Endothelial cell of umbilical vein (primary cell): ENCODE measurements around the gene SSC4D. TPM values are rescaled to one million over a fixed set of nuclear protein-coding genes. Genes with fewer than 3 reads are reported as not detected.

ENCODE experiments used
- BruUV-seq: library from RNA; stranded (reverse); fragments of 400-500 nt; replicated peaks from 2 replicates; lab custom pipeline; 2021; lab: Mats Ljungman, UMichigan
- CTCF ChIA-PET: fragments of 300-600, 350-600 bp; sonication (Branson Sonifier 250); formaldehyde crosslinking; loops from one replicate; lab custom pipeline; 2021; ENCODE audit warnings: antibody characterized with exemption, inconsistent platforms; lab: Charles Lee
- POLR2A ChIA-PET: fragments of 300-600, 350-600 bp; sonication (Branson Sonifier 250); formaldehyde crosslinking; loops from one replicate; lab custom pipeline; 2021; ENCODE audit warnings: antibody characterized with exemption, inconsistent platforms; lab: Charles Lee
- DNase-seq: peaks from one replicate; pipeline ENCODE4 v3.0.0-alpha.2; 2011; ENCODE audit warnings: low read depth, low spot score
- FAIRE-seq: peaks from 2 replicates; lab custom pipeline; 2011; peaks lifted over from hg19 to GRCh38; lab: Jason Lieb, UNC
- H2AFZ ChIP-seq: 2 replicates; pipeline ENCODE4 v1.6.0; 2012; ENCODE audit warnings: low read depth, low read length, control low read depth, inconsistent platforms
- H3K27ac ChIP-seq: 2 replicates; pipeline ENCODE4 v1.5.1; 2011; ENCODE audit warnings: low read depth, mild to moderate bottlenecking, control low read depth, low read length, moderate library complexity; ENCODE audit not compliant: insufficient read depth
- H3K27me3 ChIP-seq, 2 experiments: 2 replicates each; pipeline versions ENCODE4 v1.6.0 to v1.6.1; 2011; ENCODE audit warnings: low read length in 2 of 2, mixed read lengths in 1 of 2; ENCODE audit not compliant: control insufficient read depth in 2 of 2, insufficient read depth in 2 of 2
- H3K36me3 ChIP-seq, 2 experiments: 2 replicates in 1 of 2; 3 replicates in 1 of 2; pipeline ENCODE4 v1.5.1; 2011; ENCODE audit warnings: low read length in 2 of 2, mild to moderate bottlenecking in 1 of 2, moderate library complexity in 1 of 2; ENCODE audit not compliant: control insufficient read depth in 2 of 2, insufficient read depth in 2 of 2; ENCODE audit errors: extremely low read depth in 1 of 2
- H3K4me1 ChIP-seq: 3 replicates; pipeline ENCODE4 v1.5.1; 2011; ENCODE audit warnings: mild to moderate bottlenecking, low read length; ENCODE audit not compliant: control insufficient read depth, insufficient read depth; ENCODE audit errors: extremely low read depth
- H3K4me2 ChIP-seq: 2 replicates; pipeline ENCODE4 v1.6.1; 2011; ENCODE audit warnings: low read length, control low read depth, mixed read lengths; ENCODE audit not compliant: insufficient read depth
- H3K4me3 ChIP-seq, 3 experiments: fragments of 200-600 bp in 1 of 3; sonication (generic), shearing (Covaris generic) in 1 of 3; replicated peaks in 1 of 3; 2 replicates each; pipeline ENCODE4 v1.5.1; 2011 to 2016; ENCODE audit warnings: control low read depth in 3 of 3, low read length in 3 of 3, mild to moderate bottlenecking in 2 of 3, inconsistent platforms in 1 of 3, low read depth in 1 of 3, moderate library complexity in 1 of 3; ENCODE audit not compliant: insufficient read depth in 1 of 3
- H3K79me2 ChIP-seq: 2 replicates; pipeline ENCODE4 v1.6.0; 2012; ENCODE audit warnings: low read length, inconsistent platforms; ENCODE audit not compliant: control insufficient read depth, insufficient read depth
- H3K9ac ChIP-seq: replicated peaks from 2 replicates; pipeline ENCODE3; 2011; ENCODE audit warnings: low read length, control low read depth; ENCODE audit not compliant: insufficient read depth; ENCODE audit errors: extremely low read depth
- H3K9me1 ChIP-seq: replicated peaks from 3 replicates; pipeline ENCODE4 v1.6.0; 2011; ENCODE audit warnings: mild to moderate bottlenecking, low read length; ENCODE audit not compliant: control insufficient read depth, insufficient read depth; ENCODE audit errors: extremely low read depth
- H3K9me3 ChIP-seq: replicated peaks from 2 replicates; pipeline ENCODE4 v1.5.1; 2012; ENCODE audit warnings: low read length, inconsistent platforms; ENCODE audit not compliant: control insufficient read depth, insufficient read depth
- H4K20me1 ChIP-seq: replicated peaks from 2 replicates; pipeline ENCODE3; 2011; ENCODE audit warnings: mild to moderate bottlenecking, low read length; ENCODE audit not compliant: control insufficient read depth, insufficient read depth; ENCODE audit errors: extremely low read depth
- EZH2 ChIP-seq: IDR thresholded peaks from 2 replicates; pipeline ENCODE4 v1.6.1; 2012; ENCODE audit warnings: borderline replicate concordance, low read depth, mild to moderate bottlenecking, moderate library complexity, low read length, inconsistent platforms; ENCODE audit not compliant: severe bottlenecking
- FOS ChIP-seq: IDR thresholded peaks from 2 replicates; pipeline ENCODE4 v1.6.1; 2011; ENCODE audit warnings: mild to moderate bottlenecking, low read length, moderate library complexity, borderline replicate concordance; ENCODE audit not compliant: insufficient read depth
- GATA2 ChIP-seq: IDR thresholded peaks from 2 replicates; pipeline ENCODE4 v1.7.0; 2011; ENCODE audit warnings: low read depth, mild to moderate bottlenecking, moderate library complexity, mixed read lengths, low read length; ENCODE audit not compliant: insufficient read length, insufficient read depth
- JUN ChIP-seq: IDR thresholded peaks from 2 replicates; pipeline ENCODE4 v1.6.1; 2011; ENCODE audit warnings: borderline replicate concordance, low read depth; ENCODE audit not compliant: insufficient read length, insufficient read depth
- MYC ChIP-seq: IDR thresholded peaks from one replicate; pipeline ENCODE4 v1.6.1; 2011; ENCODE audit warnings: mild to moderate bottlenecking, low read depth, low read length
- POLR2A ChIP-seq: IDR thresholded peaks from 2 replicates; pipeline ENCODE4 v1.6.1; 2012; ENCODE audit warnings: low read depth, mild to moderate bottlenecking, control low read depth, low read length
- POLR2AphosphoS5 ChIP-seq: IDR thresholded peaks from 2 replicates; pipeline ENCODE4 v1.6.1; 2012; ENCODE audit warnings: low read depth, mild to moderate bottlenecking, control low read depth, low read length, moderate library complexity; ENCODE audit not compliant: insufficient read depth
- dilution Hi-C: fragments of 300-500 bp; cut with MboI; formaldehyde crosslinking; loops from one replicate; pipeline ENCODE4 v1.15.0; 2019; ENCODE audit warnings: low sequenced_read_pairs; ENCODE audit not compliant: extremely low pct_ligation_motif_present
- intact Hi-C: fragments of 100-400 bp; cut with micrococcal nuclease; formaldehyde crosslinking; loops from one replicate; pipeline ENCODE4 v1.10.0; 2022
- polyA plus RNA-seq, 4 experiments: library from polyadenylated mRNA; depleted of rRNA in 3 of 4; stranded (reverse) in 3 of 4; unstranded in 1 of 4; fragments of >200 nt; gene quantifications; 2 replicates each; pipeline versions ENCODE4 v1.2.1 to v1.2.3, GENCODE V29; 2011 to 2012; ENCODE audit warnings: missing spikeins in 1 of 4
- total RNA-seq: library from RNA; stranded (reverse); gene quantifications from 2 replicates; pipeline ENCODE4 v1.2.3, GENCODE V29; 2021
- TF ChIP-seq, protein P1 (sequence below): IDR thresholded peaks from 2 replicates; pipeline ENCODE4 v1.6.1; 2011; ENCODE audit not compliant: insufficient read depth, insufficient read length
- TF ChIP-seq, protein P2 (sequence below), 2 donors: IDR thresholded peaks; 1 replicate in 1 of 2; 2 replicates in 1 of 2; pipeline ENCODE4 v1.5.1; 2011; ENCODE audit warnings: low read length in 2 of 2, mild to moderate bottlenecking in 2 of 2, moderate library complexity in 2 of 2, control low read depth in 1 of 2, inconsistent platforms in 1 of 2, low read depth in 1 of 2; ENCODE audit not compliant: insufficient read depth in 1 of 2; ENCODE audit errors: extremely low read depth in 1 of 2

The SSC4D gene
- total and polyA plus RNA-seq, 2 donors (not counting 3 experiments of a cell fraction or from before 2014, with no cell fraction given) = 0.46 to 0.88 TPM

DNA sequence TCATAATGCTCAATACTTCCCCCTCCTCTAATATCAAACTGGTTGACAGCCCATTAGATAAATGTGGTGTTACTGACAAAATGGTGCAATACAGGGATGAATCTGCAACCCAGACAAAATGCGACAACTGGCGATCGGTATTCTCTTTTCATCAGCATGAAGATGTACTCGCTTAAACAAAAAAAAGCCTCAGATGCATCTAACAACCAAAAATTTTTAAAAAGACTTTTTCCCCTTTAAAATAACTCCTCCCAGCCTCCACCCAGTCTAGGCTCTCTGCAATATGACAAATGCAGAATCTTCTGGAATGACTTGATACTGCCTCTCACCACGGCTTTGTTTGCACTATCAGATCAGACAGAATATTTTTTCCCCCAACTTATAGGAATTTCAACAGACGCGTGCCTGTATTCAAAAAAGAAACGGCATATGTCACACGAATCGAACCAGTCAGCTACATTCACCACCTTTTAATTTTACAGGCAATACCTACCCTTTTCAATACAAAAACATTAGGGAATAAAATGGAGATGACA lies 52.0 kb downstream of the SSC4D start:
- CTCF ChIA-PET = interaction anchor here (1.4 to 2.3 kb wide), 2 partner anchors 12 to 39 kb away, joined by 3 to 9 read pairs; no protein-coding TSS in a partner anchor
- H3K27me3 ChIP-seq = no peaks in the 10 kb centered on the region
- H3K9ac ChIP-seq = peak overlapping the region; percentile 96
- no peak for DNase-seq
- peak overlapping the region; percentile 92 for H3K27ac ChIP-seq
- POLR2A ChIA-PET = no interaction called here
- dilution Hi-C loops (no loop called here), intact Hi-C loops (loop anchor here (2.0 kb wide), 2 partner anchors 35 to 71 kb away; no protein-coding TSS in a partner anchor)
- peaks cover 27% of the 10 kb centered on the region for H3K4me1 ChIP-seq
- peaks cover 26% of the 10 kb centered on the region for H4K20me1 ChIP-seq
- H3K9me1 ChIP-seq = no peaks in the 10 kb centered on the region
- FAIRE-seq = no peak
- peaks cover 62% of the 10 kb centered on the region for H3K79me2 ChIP-seq
- peaks cover 0 to 5% of the 10 kb centered on the region in 2 experiments for H3K36me3 ChIP-seq
- peak overlapping the region; percentile 91 to 100 (median 100) for H3K4me3 ChIP-seq
- H3K4me2 ChIP-seq = peak overlapping the region; percentile 96
- no peak overlapping the region for H2AFZ ChIP-seq
- no peaks in the 10 kb centered on the region for H3K9me3 ChIP-seq
- TF ChIP-seq MYC (no peak), POLR2A (no peak), GATA2 (no peak), FOS (no peak), EZH2 (no peak), JUN (no peak), POLR2AphosphoS5 (no peak)
- TF ChIP-seq, protein P1, sequence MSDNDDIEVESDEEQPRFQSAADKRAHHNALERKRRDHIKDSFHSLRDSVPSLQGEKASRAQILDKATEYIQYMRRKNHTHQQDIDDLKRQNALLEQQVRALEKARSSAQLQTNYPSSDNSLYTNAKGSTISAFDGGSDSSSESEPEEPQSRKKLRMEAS = no peak
- TF ChIP-seq, protein P2, sequence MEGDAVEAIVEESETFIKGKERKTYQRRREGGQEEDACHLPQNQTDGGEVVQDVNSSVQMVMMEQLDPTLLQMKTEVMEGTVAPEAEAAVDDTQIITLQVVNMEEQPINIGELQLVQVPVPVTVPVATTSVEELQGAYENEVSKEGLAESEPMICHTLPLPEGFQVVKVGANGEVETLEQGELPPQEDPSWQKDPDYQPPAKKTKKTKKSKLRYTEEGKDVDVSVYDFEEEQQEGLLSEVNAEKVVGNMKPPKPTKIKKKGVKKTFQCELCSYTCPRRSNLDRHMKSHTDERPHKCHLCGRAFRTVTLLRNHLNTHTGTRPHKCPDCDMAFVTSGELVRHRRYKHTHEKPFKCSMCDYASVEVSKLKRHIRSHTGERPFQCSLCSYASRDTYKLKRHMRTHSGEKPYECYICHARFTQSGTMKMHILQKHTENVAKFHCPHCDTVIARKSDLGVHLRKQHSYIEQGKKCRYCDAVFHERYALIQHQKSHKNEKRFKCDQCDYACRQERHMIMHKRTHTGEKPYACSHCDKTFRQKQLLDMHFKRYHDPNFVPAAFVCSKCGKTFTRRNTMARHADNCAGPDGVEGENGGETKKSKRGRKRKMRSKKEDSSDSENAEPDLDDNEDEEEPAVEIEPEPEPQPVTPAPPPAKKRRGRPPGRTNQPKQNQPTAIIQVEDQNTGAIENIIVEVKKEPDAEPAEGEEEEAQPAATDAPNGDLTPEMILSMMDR (IDR thresholded peaks at IDR 0.05; ENCODE audit: extremely low read depth in 1 of 2, insufficient read depth in 1 of 2, low read depth in 1 of 2, low read length in 2 of 2) = no peak
- BruUV-seq = TSS peak; percentile 38
